SKM-1 treated with dmso at 0.1 percent for 144 hours (cell line): ENCODE measurements around the gene DBF4.
"Not testable (repeated sequence)": the region's sequence is repeated elsewhere in the genome, so short reads cannot be mapped to it uniquely, and the experiment has no call there.

Experiments
- DNase-seq: peaks from one replicate; lab custom pipeline; 2025; ENCODE audit not compliant: unreplicated experiment; lab: John Stamatoyannopoulos, UW

Gene DBF4

DNA sequence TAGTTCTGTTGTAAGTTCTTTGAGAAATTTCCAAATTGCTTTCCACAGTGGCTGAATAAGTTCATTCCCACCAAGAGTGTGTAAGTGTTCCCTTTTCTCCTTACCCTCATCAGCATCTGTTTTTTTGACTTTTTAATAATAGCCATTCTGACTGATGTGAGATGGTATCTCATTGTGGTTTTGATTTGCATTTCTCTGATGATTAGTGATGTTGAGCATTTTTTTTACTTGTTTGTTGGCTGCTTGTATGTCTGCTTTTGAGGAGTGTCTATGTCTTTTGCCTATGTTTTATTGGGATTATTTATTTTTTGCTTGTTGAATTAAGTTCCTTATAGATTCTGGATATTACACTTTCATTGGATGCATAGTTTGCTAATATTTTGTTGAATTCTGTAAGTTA lies 69.6 kb downstream of the DBF4 start:
- not testable (repeated sequence) for DNase-seq

DNA sequence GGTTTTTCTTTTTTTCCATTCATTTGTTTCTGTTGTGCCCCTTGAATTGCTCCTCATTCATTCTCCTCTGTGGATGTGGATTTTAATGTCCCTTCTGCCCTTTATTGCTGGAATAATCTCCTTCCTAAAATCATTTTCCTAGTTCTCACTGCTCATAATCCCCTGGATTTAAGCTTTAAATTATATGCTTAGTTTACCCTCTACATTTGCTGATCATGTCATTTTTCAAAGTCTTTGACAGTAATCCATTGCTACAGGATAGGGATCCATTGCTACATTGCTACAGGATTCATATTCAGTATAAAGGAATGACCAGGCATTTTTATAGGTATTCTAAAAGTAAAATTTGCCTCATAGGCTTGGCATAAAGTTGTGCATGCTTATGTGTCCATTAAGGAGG lies 72.1 kb downstream of the DBF4 start:
- DNase-seq = no peak
